ENCODE measurements around the gene BIRC2. TPM values are rescaled to one million over a fixed set of nuclear protein-coding genes. Genes with fewer than 3 reads are reported as not detected.

The BIRC2 gene
- total RNA-seq, 1 donor from 2014 or later: 46.0 TPM

DNA sequence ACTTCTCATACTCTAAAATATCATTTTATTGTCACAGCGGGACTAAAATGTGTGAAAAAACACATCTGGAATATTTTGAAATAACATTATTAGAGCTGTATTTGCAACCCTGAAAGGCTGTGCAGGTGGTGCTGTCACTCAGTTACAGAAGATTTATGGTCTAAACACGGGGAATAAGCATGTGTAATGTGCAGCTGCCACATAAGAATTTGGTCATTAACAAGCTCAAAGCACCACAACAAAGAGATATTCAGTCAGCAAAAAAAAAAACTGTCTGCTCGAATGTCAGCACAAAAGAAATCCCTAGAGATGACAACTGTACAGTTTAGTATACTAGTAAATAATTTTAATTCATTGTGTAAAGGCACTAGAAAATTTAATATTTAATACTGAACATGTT is 74.2 kb downstream of the BIRC2 start:
- DNase-seq (ENCODE audit: extremely low spot score, unreplicated experiment): no peak
- peaks cover 11% of the 10 kb centered on the region for H3K36me3 Mint-ChIP-seq (ENCODE audit: unreplicated experiment)
- TF ChIP-seq, protein P1, sequence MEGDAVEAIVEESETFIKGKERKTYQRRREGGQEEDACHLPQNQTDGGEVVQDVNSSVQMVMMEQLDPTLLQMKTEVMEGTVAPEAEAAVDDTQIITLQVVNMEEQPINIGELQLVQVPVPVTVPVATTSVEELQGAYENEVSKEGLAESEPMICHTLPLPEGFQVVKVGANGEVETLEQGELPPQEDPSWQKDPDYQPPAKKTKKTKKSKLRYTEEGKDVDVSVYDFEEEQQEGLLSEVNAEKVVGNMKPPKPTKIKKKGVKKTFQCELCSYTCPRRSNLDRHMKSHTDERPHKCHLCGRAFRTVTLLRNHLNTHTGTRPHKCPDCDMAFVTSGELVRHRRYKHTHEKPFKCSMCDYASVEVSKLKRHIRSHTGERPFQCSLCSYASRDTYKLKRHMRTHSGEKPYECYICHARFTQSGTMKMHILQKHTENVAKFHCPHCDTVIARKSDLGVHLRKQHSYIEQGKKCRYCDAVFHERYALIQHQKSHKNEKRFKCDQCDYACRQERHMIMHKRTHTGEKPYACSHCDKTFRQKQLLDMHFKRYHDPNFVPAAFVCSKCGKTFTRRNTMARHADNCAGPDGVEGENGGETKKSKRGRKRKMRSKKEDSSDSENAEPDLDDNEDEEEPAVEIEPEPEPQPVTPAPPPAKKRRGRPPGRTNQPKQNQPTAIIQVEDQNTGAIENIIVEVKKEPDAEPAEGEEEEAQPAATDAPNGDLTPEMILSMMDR (IDR thresholded peaks at IDR 0.05): no peak

DNA sequence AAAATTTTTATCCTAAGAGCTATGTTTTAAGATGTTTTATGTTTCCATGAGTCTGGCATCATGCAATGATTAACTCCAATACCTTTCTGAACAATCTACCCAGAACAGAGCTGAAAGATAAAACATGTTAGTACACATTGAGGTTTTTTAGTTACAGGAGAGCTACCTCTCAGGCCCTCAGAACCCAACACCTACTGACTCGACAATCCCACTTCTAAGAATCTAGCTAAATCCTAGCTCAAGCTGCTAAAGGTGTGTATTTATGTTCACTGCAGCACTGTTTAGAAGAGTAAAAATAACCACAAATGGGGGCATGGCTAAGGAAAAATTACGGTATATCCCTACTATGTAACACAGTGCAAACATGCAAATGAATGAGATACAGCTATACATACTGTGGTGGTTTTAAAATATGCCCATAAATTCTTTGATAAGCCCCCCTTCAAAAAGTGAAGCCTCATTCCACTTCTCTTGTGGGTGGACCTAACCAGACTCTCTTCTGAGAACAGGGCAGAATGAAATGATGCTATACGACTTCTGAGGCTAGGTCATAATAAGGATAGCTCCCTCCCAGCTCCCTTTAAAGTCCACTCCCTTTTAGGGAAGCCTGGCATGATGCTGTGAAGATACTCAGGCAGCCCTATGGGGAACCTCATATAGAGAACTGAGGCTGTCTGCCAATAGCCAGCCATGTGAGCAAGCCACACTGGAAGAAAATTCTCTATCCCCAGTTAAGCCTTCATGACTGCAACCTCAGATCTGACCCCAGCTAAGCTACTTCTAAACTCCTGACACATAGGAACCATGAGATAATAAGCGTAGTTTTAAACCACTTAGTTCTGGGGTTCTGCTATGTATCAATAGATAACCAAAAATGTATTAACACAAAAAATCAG is 76.1 kb downstream of the BIRC2 start:
- no peak overlapping the region for H3K27ac Mint-ChIP-seq (ENCODE audit: unreplicated experiment)
- TF ChIP-seq, protein P1 (IDR thresholded peaks at IDR 0.05): no peak
- H3K4me1 Mint-ChIP-seq (ENCODE audit: unreplicated experiment): peaks cover 18% of the 10 kb centered on the region
- no peak for DNase-seq (ENCODE audit: extremely low spot score, unreplicated experiment)
- H3K4me3 Mint-ChIP-seq (ENCODE audit: unreplicated experiment): no peak overlapping the region
- peaks cover 7% of the 10 kb centered on the region for H3K36me3 Mint-ChIP-seq (ENCODE audit: unreplicated experiment)
- H3K27me3 Mint-ChIP-seq (ENCODE audit: unreplicated experiment): no peaks in the 10 kb centered on the region
- H3K9me3 Mint-ChIP-seq (ENCODE audit: unreplicated experiment): peaks cover 3% of the 10 kb centered on the region

More for the DNA sequence above, 74.2 kb downstream of the BIRC2 start:
- no peak overlapping the region for H3K27ac Mint-ChIP-seq (ENCODE audit: unreplicated experiment)
- H3K4me1 Mint-ChIP-seq (ENCODE audit: unreplicated experiment): peaks cover 12% of the 10 kb centered on the region
- no peak overlapping the region for H3K4me3 Mint-ChIP-seq (ENCODE audit: unreplicated experiment)
- no peaks in the 10 kb centered on the region for H3K27me3 Mint-ChIP-seq (ENCODE audit: unreplicated experiment)
- peaks cover 17% of the 10 kb centered on the region for H3K9me3 Mint-ChIP-seq (ENCODE audit: unreplicated experiment)

DNA sequence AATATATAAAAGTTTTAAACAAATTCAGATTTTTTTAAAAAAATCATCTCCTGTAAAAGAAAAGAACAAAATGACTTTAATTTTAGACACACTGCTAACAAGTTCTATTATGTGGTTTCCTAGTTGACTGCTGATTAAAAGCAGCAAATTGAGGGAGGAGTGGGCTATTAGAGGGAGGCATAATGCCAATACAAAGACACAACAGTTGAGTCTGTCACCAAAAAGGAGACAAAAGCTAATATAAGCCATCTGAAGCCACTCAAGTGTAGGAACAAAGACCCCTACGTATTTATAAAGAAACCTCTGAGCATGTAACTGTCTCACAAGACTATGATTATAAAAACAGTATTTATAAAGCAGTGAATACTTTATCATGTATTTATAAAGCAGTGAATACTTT is 76.9 kb downstream of the BIRC2 start:
- TF ChIP-seq, protein P1 (IDR thresholded peaks at IDR 0.05): no peak
- no peak overlapping the region for H3K4me3 Mint-ChIP-seq (ENCODE audit: unreplicated experiment)
- H3K9me3 Mint-ChIP-seq (ENCODE audit: unreplicated experiment): no peaks in the 10 kb centered on the region
- DNase-seq (ENCODE audit: extremely low spot score, unreplicated experiment): no peak
- peaks cover 4% of the 10 kb centered on the region for H3K36me3 Mint-ChIP-seq (ENCODE audit: unreplicated experiment)
- H3K27ac Mint-ChIP-seq (ENCODE audit: unreplicated experiment): no peak overlapping the region
- H3K4me1 Mint-ChIP-seq (ENCODE audit: unreplicated experiment): peaks cover 23% of the 10 kb centered on the region
- no peaks in the 10 kb centered on the region for H3K27me3 Mint-ChIP-seq (ENCODE audit: unreplicated experiment)

DNA sequence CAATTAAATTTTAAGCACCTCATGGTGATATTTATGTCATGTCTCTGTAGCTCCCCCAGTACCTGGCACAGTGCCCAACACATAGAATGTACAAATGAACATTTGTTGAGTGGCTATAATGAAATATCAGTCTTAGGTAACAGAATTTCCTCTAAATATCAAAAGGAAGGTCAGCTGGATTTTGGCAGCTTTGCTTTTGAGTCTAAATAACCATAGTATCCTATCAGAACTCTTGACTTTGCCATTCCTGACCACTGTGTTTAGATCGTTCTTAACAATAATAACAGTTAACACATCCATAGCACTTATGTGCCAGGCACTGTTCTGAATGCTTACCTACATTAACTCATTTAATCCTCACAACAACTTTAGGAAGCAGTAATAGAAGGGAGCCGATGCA is 79.0 kb downstream of the BIRC2 start:
- Mint-ChIP-seq H3K4me1 (ENCODE audit: unreplicated experiment) (peaks cover 42% of the 10 kb centered on the region), H3K27ac (ENCODE audit: unreplicated experiment) (no peak overlapping the region), H3K4me3 (ENCODE audit: unreplicated experiment) (no peak overlapping the region), H3K27me3 (ENCODE audit: unreplicated experiment) (no peaks in the 10 kb centered on the region), H3K36me3 (ENCODE audit: unreplicated experiment) (peaks cover 3% of the 10 kb centered on the region), H3K9me3 (ENCODE audit: unreplicated experiment) (no peaks in the 10 kb centered on the region)
- TF ChIP-seq, protein P1 (IDR thresholded peaks at IDR 0.05): no peak
- DNase-seq (ENCODE audit: extremely low spot score, unreplicated experiment): no peak

DNA sequence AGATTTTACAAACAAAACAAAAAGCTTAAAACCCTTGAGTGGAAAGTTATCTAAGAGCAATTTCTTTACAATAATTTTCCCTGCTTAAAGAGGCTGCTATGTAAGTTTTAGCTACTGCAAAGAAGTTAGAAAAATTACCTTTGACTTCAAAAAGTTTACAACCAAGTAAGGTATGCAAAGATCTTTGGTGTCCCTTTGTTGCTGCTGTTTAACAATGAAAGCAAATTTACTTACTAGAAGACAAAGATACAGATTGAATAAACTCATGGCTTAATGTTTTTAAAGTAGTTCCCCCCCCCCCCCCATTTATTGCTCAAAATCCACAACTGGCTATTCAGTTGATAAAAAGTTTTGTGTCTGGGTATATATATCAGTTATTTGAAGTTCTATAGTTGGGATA is 79.6 kb downstream of the BIRC2 start:
- H3K9me3 Mint-ChIP-seq (ENCODE audit: unreplicated experiment): no peaks in the 10 kb centered on the region
- TF ChIP-seq, protein P1 (IDR thresholded peaks at IDR 0.05): no peak
- no peaks in the 10 kb centered on the region for H3K27me3 Mint-ChIP-seq (ENCODE audit: unreplicated experiment)
- H3K36me3 Mint-ChIP-seq (ENCODE audit: unreplicated experiment): peaks cover 3% of the 10 kb centered on the region
- no peak overlapping the region for H3K27ac Mint-ChIP-seq (ENCODE audit: unreplicated experiment)
- H3K4me1 Mint-ChIP-seq (ENCODE audit: unreplicated experiment): peaks cover 39% of the 10 kb centered on the region
- DNase-seq (ENCODE audit: extremely low spot score, unreplicated experiment): no peak
- no peak overlapping the region for H3K4me3 Mint-ChIP-seq (ENCODE audit: unreplicated experiment)

Measured in osteocyte (in vitro differentiated cells).